ENCODE measurements around the gene OR2S2.

- TF ChIP-seq CTCF (IDR thresholded peaks at IDR 0.05): no peak
- TF ChIP-seq POLR2A (IDR thresholded peaks at IDR 0.05): no peak
Observed at GRCh38 chr9:35978792-35979191, 20.8 kb upstream of the OR2S2 start.

Data from lower leg skin (tissue), 3 donors.